ENCODE results near the gene DEFB129.

The DEFB129 gene

DNA sequence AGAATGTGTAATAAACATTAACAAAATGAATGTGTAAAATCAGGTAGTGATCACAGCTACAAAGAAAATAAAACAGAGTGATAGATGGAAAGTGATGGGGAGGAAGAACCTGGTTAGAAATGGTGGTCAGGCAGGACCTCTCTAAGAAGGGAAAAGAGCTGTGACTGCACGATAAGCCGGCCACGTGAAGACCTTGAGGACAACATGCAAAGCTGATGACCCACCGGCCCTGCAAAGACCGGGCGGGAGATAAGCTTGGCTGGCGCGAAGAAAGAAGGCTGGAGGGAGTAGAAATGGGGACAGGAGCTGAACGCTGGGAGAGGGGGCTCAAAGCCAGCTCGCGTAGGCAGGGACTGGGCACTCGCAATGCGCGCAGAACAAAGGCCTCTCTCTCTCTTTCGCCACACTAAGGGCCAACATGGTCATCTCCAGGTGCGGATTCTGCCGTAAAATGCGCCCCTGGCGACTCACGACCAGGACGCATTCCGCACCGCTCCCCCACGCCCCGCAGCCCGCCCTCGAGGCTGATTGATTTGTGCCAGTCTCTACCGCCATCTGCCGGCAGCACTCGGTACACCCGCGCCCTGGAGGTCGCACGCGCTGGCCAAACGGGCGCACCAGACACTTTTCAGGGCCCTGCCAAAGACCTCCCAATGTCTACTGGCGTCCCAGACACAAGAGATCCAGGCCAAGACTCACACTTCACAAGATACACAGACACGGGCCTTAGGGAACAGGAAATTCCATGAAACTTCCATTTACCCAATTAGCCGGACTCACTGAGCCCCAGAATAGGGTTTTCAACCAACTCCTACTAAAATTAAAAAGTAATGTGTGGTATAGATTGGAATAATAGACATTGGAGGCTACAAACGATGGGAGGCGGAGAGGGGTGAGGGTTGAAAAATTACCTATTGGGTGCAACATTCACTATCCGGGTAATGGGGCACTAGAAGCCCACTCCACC, 39.8 kb downstream of the DEFB129 start:
- FAIRE-seq: peak; percentile 95
- TF ChIP-seq POLR2A (IDR thresholded peaks at IDR 0.05; ENCODE audit: low read depth, low read length): peak; percentile 55
- peak; percentile 50; the same call in 1 of the 2 replicates for TF ChIP-seq TAF1 (IDR thresholded peaks at IDR 0.05; ENCODE audit: low read depth, low read length)
- TF ChIP-seq POLR2AphosphoS5 (IDR thresholded peaks at IDR 0.05; ENCODE audit: low read depth, low read length): peak; percentile 68
- TF ChIP-seq POU2F2 (IDR thresholded peaks at IDR 0.05; ENCODE audit: low read depth, low read length): no peak
- no peak for TF ChIP-seq SPI1 (IDR thresholded peaks at IDR 0.05; ENCODE audit: low read depth, low read length)
- TF ChIP-seq PAX5 (IDR thresholded peaks at IDR 0.05; ENCODE audit: insufficient read depth, low read length, severe bottlenecking): no peak
- DNase-seq (ENCODE audit: insufficient read length, low spot score): peak; percentile 84

DNA sequence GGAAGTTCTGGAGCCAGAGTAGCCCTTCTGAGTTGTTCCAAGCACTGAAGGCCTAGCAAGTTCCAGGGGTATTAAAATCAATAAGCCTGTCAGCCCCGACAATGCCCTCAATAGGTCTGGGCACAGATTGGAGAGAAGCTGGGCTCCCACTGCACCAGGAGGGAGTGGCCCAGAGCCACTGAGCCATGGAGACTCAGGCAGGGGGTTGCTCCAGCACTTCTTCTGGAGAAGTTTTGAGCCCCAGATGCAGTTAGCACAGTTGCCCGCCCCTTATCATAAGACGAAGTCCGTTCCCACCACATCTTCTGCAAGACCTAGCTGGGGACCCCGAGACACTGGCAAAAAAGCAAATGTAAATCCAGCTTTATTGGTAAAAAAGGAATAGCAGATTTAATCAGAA, 43.5 kb downstream of the DEFB129 start:
- FAIRE-seq (no peak), DNase-seq (ENCODE audit: insufficient read length, low spot score) (no peak)
- TF ChIP-seq TAF1 (IDR thresholded peaks at IDR 0.05; ENCODE audit: low read depth, low read length) (no peak), POU2F2 (IDR thresholded peaks at IDR 0.05; ENCODE audit: low read depth, low read length) (no peak), POLR2AphosphoS5 (IDR thresholded peaks at IDR 0.05; ENCODE audit: low read depth, low read length) (no peak), POLR2A (IDR thresholded peaks at IDR 0.05; ENCODE audit: low read depth, low read length) (no peak), PAX5 (IDR thresholded peaks at IDR 0.05; ENCODE audit: insufficient read depth, low read length, severe bottlenecking) (no peak), SPI1 (IDR thresholded peaks at IDR 0.05; ENCODE audit: low read depth, low read length) (no peak)

DNA sequence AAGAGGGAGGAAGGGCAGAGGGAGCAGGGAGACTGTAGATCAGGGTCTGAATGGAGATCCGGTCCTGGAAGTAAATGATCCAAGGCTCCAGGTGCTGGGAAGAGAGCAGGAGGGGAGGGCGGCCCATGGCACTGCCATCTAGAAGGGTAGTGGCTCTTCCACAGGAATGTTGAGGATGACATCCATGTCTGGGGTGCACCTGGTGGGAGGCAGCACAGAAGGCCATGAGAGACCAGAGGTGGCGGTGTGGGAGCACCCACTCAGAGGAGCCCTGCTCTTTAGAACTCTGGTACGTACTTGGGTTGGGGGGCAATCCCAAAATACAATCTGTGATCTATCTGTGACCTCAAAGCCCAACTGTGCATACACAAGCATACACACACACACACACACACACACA, 44.0 kb downstream of the DEFB129 start:
- FAIRE-seq: no peak

DNA sequence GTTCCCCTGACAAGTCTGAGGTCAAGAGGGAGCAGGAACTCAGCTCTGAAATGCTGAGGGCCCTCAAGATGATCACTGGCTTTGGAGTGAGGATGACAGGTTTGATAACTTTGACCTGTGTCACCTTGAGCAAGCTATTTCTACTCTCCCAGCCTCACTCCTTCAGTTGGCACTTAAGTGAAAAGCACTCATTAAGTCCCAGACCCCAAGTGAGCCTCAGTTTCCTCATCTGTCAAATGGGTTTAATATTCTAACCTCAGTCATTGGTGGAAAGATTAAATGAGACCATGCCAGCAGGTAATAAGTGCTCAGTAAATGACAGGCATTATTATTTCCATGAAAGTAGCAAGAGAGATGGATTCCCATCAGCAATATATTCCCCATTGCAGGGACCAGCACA, 44.5 kb downstream of the DEFB129 start:
- TF ChIP-seq POLR2AphosphoS5 (IDR thresholded peaks at IDR 0.05; ENCODE audit: low read depth, low read length) (no peak), TAF1 (IDR thresholded peaks at IDR 0.05; ENCODE audit: low read depth, low read length) (no peak), PAX5 (IDR thresholded peaks at IDR 0.05; ENCODE audit: insufficient read depth, low read length, severe bottlenecking) (no peak), POLR2A (IDR thresholded peaks at IDR 0.05; ENCODE audit: low read depth, low read length) (no peak), POU2F2 (IDR thresholded peaks at IDR 0.05; ENCODE audit: low read depth, low read length) (no peak), SPI1 (IDR thresholded peaks at IDR 0.05; ENCODE audit: low read depth, low read length) (no peak)
- DNase-seq (ENCODE audit: insufficient read length, low spot score): no peak
- no peak for FAIRE-seq

More for the DNA sequence above, 44.0 kb downstream of the DEFB129 start:
- TF ChIP-seq POU2F2 (IDR thresholded peaks at IDR 0.05; ENCODE audit: low read depth, low read length): no peak
- TF ChIP-seq SPI1 (IDR thresholded peaks at IDR 0.05; ENCODE audit: low read depth, low read length): no peak
- no peak for TF ChIP-seq POLR2A (IDR thresholded peaks at IDR 0.05; ENCODE audit: low read depth, low read length)
- no peak for TF ChIP-seq TAF1 (IDR thresholded peaks at IDR 0.05; ENCODE audit: low read depth, low read length)
- TF ChIP-seq POLR2AphosphoS5 (IDR thresholded peaks at IDR 0.05; ENCODE audit: low read depth, low read length): no peak
- TF ChIP-seq PAX5 (IDR thresholded peaks at IDR 0.05; ENCODE audit: insufficient read depth, low read length, severe bottlenecking): no peak
- DNase-seq (ENCODE audit: insufficient read length, low spot score): no peak

DNA sequence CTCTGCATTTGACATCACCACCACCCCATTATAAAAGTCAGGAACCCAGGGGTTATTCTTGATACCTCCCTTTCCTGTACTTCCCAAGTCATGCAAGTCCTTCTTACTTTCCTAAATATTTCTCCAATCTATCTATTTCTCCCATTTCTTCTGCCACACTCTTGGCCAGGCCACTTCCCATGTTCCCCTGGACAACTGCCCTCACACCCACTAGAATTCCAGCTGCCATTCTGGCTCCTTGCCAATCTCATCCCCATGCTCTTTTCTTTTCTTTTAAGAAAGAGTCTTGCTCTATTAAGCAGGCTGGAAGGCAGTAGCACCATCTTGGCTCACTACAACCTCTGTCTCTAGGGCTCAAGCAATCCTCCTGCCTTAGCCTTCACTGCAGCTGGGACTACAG, 45.7 kb downstream of the DEFB129 start:
- TF ChIP-seq TAF1 (IDR thresholded peaks at IDR 0.05; ENCODE audit: low read depth, low read length) (no peak), POLR2A (IDR thresholded peaks at IDR 0.05; ENCODE audit: low read depth, low read length) (no peak), POLR2AphosphoS5 (IDR thresholded peaks at IDR 0.05; ENCODE audit: low read depth, low read length) (no peak), SPI1 (IDR thresholded peaks at IDR 0.05; ENCODE audit: low read depth, low read length) (no peak), PAX5 (IDR thresholded peaks at IDR 0.05; ENCODE audit: insufficient read depth, low read length, severe bottlenecking) (no peak), POU2F2 (IDR thresholded peaks at IDR 0.05; ENCODE audit: low read depth, low read length) (no peak)
- FAIRE-seq: no peak
- DNase-seq (ENCODE audit: insufficient read length, low spot score): no peak

DNA sequence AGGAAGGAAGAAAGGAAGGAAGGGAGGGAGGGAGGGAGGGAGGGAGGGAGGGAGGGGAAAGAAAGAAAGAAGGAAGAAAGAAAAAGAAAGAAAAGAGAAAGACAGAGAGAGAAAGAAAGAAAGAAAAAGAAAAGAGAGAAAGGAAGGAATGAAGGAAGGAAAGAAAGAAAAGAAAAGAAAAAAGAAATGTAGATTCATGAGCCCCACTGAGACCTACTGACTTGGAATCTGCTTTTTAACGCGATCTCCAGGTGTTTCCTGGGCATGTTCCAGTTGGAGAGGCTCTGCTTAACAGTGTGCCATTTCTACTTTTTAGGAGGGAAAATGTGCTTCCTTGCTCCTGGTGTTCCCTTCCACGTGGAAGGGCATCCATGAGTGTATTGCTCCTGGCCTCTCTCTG, 46.8 kb downstream of the DEFB129 start:
- no peak for TF ChIP-seq POU2F2 (IDR thresholded peaks at IDR 0.05; ENCODE audit: low read depth, low read length)
- no peak for TF ChIP-seq TAF1 (IDR thresholded peaks at IDR 0.05; ENCODE audit: low read depth, low read length)
- no peak for TF ChIP-seq SPI1 (IDR thresholded peaks at IDR 0.05; ENCODE audit: low read depth, low read length)
- no peak for TF ChIP-seq POLR2AphosphoS5 (IDR thresholded peaks at IDR 0.05; ENCODE audit: low read depth, low read length)
- TF ChIP-seq PAX5 (IDR thresholded peaks at IDR 0.05; ENCODE audit: insufficient read depth, low read length, severe bottlenecking): no peak
- TF ChIP-seq POLR2A (IDR thresholded peaks at IDR 0.05; ENCODE audit: low read depth, low read length): no peak
- FAIRE-seq (no peak), DNase-seq (ENCODE audit: insufficient read length, low spot score) (no peak)

DNA sequence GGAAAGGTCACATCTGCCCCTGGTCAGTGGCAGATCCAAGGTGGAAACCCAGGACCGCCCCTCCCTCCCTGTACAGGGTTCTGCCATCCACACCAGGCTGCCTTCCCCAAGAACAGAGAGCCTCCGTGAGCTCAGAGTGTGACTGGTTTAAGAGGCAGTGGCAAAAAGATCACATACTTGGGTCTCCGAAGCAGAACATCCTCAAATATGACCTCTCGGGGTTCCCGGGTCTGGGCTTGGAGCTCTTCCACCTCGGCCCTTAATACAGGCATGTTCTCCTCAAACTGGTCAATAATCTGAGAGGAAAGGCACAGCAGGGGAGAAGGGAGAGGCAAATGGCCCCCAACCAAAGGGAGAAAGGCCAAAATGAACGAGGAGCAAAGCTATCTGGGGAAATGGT, 48.7 kb downstream of the DEFB129 start:
- FAIRE-seq: no peak
- no peak for DNase-seq (ENCODE audit: insufficient read length, low spot score)
- no peak for TF ChIP-seq PAX5 (IDR thresholded peaks at IDR 0.05; ENCODE audit: insufficient read depth, low read length, severe bottlenecking)

DNA sequence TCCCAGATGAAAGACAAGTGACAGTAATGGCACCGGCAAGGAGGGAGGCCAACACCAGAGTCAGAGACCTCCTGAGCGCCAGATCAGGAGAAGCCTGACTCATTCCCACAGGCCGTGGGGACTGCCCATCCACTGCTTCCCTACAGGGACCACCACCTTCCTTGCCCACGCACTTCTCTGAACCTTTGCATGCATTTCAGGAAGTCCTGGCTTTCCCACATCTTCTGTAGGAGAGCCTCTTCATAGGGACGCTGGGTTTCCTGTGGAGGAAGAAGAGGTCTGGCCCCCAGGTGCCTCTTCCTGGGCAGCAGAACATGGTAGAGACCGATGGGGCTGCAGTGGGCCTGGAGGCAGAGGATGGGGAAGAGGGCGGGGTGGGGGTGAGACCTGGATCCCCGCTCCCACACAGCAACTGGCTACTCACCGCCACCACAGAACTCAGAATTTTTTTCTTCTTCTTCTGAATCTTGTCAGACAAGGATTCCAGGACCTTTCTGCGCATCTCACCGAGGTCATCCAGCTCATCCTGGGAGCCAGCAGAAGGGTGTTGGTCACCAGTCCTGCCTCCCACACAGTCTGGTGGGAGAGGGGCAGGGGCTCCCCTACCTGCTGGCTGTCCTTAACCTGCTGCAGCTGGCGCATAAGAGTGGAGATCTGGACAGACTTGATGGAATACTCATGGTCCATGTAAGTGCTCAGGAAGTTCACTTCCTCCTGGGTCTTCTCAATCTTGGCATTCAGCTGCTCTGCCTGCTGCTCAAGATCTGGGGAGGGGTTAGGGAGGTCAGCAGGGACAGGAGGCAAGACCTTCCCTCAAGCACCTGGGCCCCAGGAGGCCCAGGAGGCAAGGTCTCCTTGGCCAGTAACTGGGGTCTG, 49.8 kb downstream of the DEFB129 start:
- no peak for FAIRE-seq
- DNase-seq (ENCODE audit: insufficient read length, low spot score): no peak
- TF ChIP-seq TAF1 (IDR thresholded peaks at IDR 0.05; ENCODE audit: low read depth, low read length): no peak
- TF ChIP-seq POLR2AphosphoS5 (IDR thresholded peaks at IDR 0.05; ENCODE audit: low read depth, low read length): no peak
- TF ChIP-seq SPI1 (IDR thresholded peaks at IDR 0.05; ENCODE audit: low read depth, low read length): no peak
- no peak for TF ChIP-seq POU2F2 (IDR thresholded peaks at IDR 0.05; ENCODE audit: low read depth, low read length)
- TF ChIP-seq PAX5 (IDR thresholded peaks at IDR 0.05; ENCODE audit: insufficient read depth, low read length, severe bottlenecking): no peak
- no peak for TF ChIP-seq POLR2A (IDR thresholded peaks at IDR 0.05; ENCODE audit: low read depth, low read length)

DNA sequence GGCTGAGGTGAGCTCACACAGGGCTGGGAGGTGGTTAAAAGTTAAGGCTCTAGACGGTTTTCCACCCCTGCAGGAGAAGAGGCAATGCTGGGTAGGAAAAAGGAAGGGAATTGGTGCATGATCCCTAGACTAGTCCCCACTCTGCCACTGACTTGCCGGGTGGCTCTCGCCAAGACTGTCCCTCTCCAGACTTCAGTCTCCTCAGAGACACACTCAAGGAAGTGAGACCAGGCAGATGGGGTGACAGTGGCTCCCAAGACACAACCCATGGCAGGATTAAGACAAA, 50.4 kb downstream of the DEFB129 start:
- DNase-seq (ENCODE audit: insufficient read length, low spot score): no peak
- no peak for TF ChIP-seq POLR2A (IDR thresholded peaks at IDR 0.05; ENCODE audit: low read depth, low read length)
- TF ChIP-seq TAF1 (IDR thresholded peaks at IDR 0.05; ENCODE audit: low read depth, low read length): no peak
- no peak for TF ChIP-seq POLR2AphosphoS5 (IDR thresholded peaks at IDR 0.05; ENCODE audit: low read depth, low read length)
- no peak for TF ChIP-seq PAX5 (IDR thresholded peaks at IDR 0.05; ENCODE audit: insufficient read depth, low read length, severe bottlenecking)
- FAIRE-seq: no peak
